NCI-H146 treated with DMSO at 0.1 percent for 48 hours (cell line): ENCODE data around the gene ELF5.

ENCODE experiments used
- DNase-seq: peaks from one replicate; lab custom pipeline; 2025; ENCODE audit not compliant: unreplicated experiment; lab: John Stamatoyannopoulos, UW

ELF5 gene

GRCh38 chr11:34523053-34523452, 9.5 kb upstream of the ELF5 start:
- no peak for DNase-seq

GRCh38 chr11:34522188-34522587, 8.6 kb upstream of the ELF5 start:
- no peak for DNase-seq

- no peak for DNase-seq
These were observed 7.7 kb upstream of the ELF5 start for GRCh38 chr11:34521265-34521664.

- no peak for DNase-seq
These were observed 6.1 kb upstream of the ELF5 start for GRCh38 chr11:34519595-34520235.

GRCh38 chr11:34516247-34517040, 2.9 kb upstream of the ELF5 start:
- no peak for DNase-seq

GRCh38 chr11:34514597-34514996, 1.0 kb upstream of the ELF5 start:
- no peak for DNase-seq

GRCh38 chr11:34512840-34513681, 533 bp downstream of the ELF5 start:
- no peak for DNase-seq

- no peak for DNase-seq
These were observed 2.9 kb downstream of the ELF5 start for GRCh38 chr11:34510673-34511072.

- no peak for DNase-seq
These were observed 3.4 kb downstream of the ELF5 start for GRCh38 chr11:34510218-34510617.

GRCh38 chr11:34509336-34509876, 4.2 kb downstream of the ELF5 start:
- DNase-seq = no peak

GRCh38 chr11:34508524-34508923, 5.1 kb downstream of the ELF5 start:
- DNase-seq = no peak

- no peak for DNase-seq
These were observed 6.0 kb downstream of the ELF5 start for GRCh38 chr11:34507610-34508009.

- no peak for DNase-seq
These were observed 6.4 kb downstream of the ELF5 start for GRCh38 chr11:34507156-34507555.

- DNase-seq = no peak
These were observed 7.7 kb downstream of the ELF5 start for GRCh38 chr11:34505874-34506273.

GRCh38 chr11:34502949-34503348, 10.6 kb downstream of the ELF5 start:
- no peak for DNase-seq

- no peak for DNase-seq
These were observed 11.6 kb downstream of the ELF5 start for GRCh38 chr11:34501949-34502348.

GRCh38 chr11:34501500-34501899, 12.1 kb downstream of the ELF5 start:
- DNase-seq = no peak

GRCh38 chr11:34499719-34500500, 13.7 kb downstream of the ELF5 start:
- no peak for DNase-seq

GRCh38 chr11:34495724-34496377, 17.7 kb downstream of the ELF5 start:
- no peak for DNase-seq

GRCh38 chr11:34495239-34495723, 18.3 kb downstream of the ELF5 start:
- no peak for DNase-seq
